Measurements from ENCODE around the gene HSPA4L. TPM values are rescaled to one million over a fixed set of nuclear protein-coding genes. Genes with fewer than 3 reads are reported as not detected.
A peak's percentile ranks its signal among the peaks of the same experiment; 100 is the strongest.

Gene HSPA4L
- total and polyA plus RNA-seq, 10 of the 15 experiments (the other 5 are each of a cell fraction or from before 2014, with no cell fraction given) = 8.6 to 40.5 (median 21.4) TPM

- no peak for FAIRE-seq
- WGBS (ENCODE audit: insufficient coverage, insufficient replicate concordance, low lambda C conversion rate, missing lambda C conversion rate) = 70% methylated on average over 10 of the region's 10 CpGs
- Histone ChIP-seq H3K9ac (ENCODE audit: control insufficient read depth, insufficient read depth, low read length) (no peak overlapping the region), H4K20me1 (ENCODE audit: control insufficient read depth, insufficient read depth) (no peaks in the 10 kb centered on the region), H3K9me3 (replicated peaks; ENCODE audit: control insufficient read depth, insufficient read depth, low read length) (no peaks in the 10 kb centered on the region), H3K27me3 (replicated peaks in 1 of 2; ENCODE audit: control insufficient read depth in 2 of 2, insufficient read depth in 2 of 2, low read length in 1 of 2) (no peaks in the 10 kb centered on the region; a peak in 1 of 4 replicates), H3K4me2 (ENCODE audit: control insufficient read depth, insufficient read depth) (no peak overlapping the region), H2AFZ (ENCODE audit: control insufficient read depth, low read depth, low read length) (no peak overlapping the region), H3K27ac (ENCODE audit: control insufficient read depth, insufficient read depth) (no peak overlapping the region), H3K4me1 (ENCODE audit: control insufficient read depth, insufficient read depth, low read length) (no peaks in the 10 kb centered on the region), H3K36me3 (ENCODE audit: control insufficient read depth in 2 of 2, insufficient read depth in 2 of 2, low read length in 1 of 2) (no peaks in the 10 kb centered on the region), H3K79me2 (ENCODE audit: control insufficient read depth, insufficient read depth, low read length) (no peaks in the 10 kb centered on the region), H3K4me3 (no peak overlapping the region)
- no peak for ATAC-seq
- in situ Hi-C loops (cut with MboI) (no loop called here), intact Hi-C loops (cut with micrococcal nuclease; ENCODE audit: unreplicated experiment) (no loop called here)
- ChIA-PET RAD21 (ENCODE audit: unreplicated experiment) (no interaction called here), CTCF (interaction anchor here (3.6 kb wide), 1 partner anchor 40 kb away, joined by 14 read pairs; no protein-coding TSS in a partner anchor), SMC1A (ENCODE audit: uncharacterized antibody, unreplicated experiment) (interaction anchor here (0.6 to 1.3 kb wide), 3 partner anchors 43 to 55 kb away, joined by 3 to 4 read pairs (median 3); no protein-coding TSS in a partner anchor), POLR2A (no interaction called here)
- DNase-seq (ENCODE audit: low read depth, low spot score) = no peak
- peak; percentile 91 for TF ChIP-seq ZBTB33 (IDR thresholded peaks at IDR 0.05)
- no peak for TF ChIP-seq DPF2 (IDR thresholded peaks at IDR 0.05)
- BruUV-seq (replicated peaks) = no TSS peak
Observed at GRCh38 chr4:127772769-127773671, 9.1 kb upstream of the HSPA4L start.

- peak; percentile 47 for TF ChIP-seq RUNX3 (IDR thresholded peaks at IDR 0.05; ENCODE audit: low read length)
- TF ChIP-seq NR2F1 (conservative IDR thresholded peaks at IDR 0.05) = no peak
- no peak for TF ChIP-seq CHD1 (IDR thresholded peaks at IDR 0.05; ENCODE audit: low read depth, low read length)
- peak; percentile 51; the same call in 1 of the 2 replicates for TF ChIP-seq IKZF1 (conservative IDR thresholded peaks at IDR 0.05)
- TF ChIP-seq DPF2 (IDR thresholded peaks at IDR 0.05) = 0 out of 2 replicates have a peak, but pooled peaks have one; percentile 22
- TF ChIP-seq ZNF207 (IDR thresholded peaks at IDR 0.05; ENCODE audit: borderline replicate concordance) = no peak
- TF ChIP-seq SRF (IDR thresholded peaks at IDR 0.05; ENCODE audit: low read depth in 2 of 2, low read length in 2 of 2) = no peak
- RAD21 ChIA-PET (ENCODE audit: unreplicated experiment) = interaction anchor here (0.7 kb wide), 1 partner anchor 52 kb away, joined by 3 read pairs; no protein-coding TSS in a partner anchor
- Histone ChIP-seq H2AFZ (ENCODE audit: control insufficient read depth, low read depth, low read length) (no peak overlapping the region), H3K9me3 (replicated peaks; ENCODE audit: control insufficient read depth, insufficient read depth, low read length) (no peaks in the 10 kb centered on the region), H3K27ac (ENCODE audit: control insufficient read depth, insufficient read depth) (no peak overlapping the region), H3K4me3 (no peak overlapping the region), H3K36me3 (ENCODE audit: control insufficient read depth in 2 of 2, insufficient read depth in 2 of 2, low read length in 1 of 2) (no peaks in the 10 kb centered on the region), H3K79me2 (ENCODE audit: control insufficient read depth, insufficient read depth, low read length) (no peaks in the 10 kb centered on the region), H3K27me3 (replicated peaks in 1 of 2; ENCODE audit: control insufficient read depth in 2 of 2, insufficient read depth in 2 of 2, low read length in 1 of 2) (no peaks in the 10 kb centered on the region), H3K9ac (ENCODE audit: control insufficient read depth, insufficient read depth, low read length) (no peak overlapping the region), H3K4me1 (ENCODE audit: control insufficient read depth, insufficient read depth, low read length) (peaks cover 6% of the 10 kb centered on the region; the same call in 1 of the 2 replicates), H3K4me2 (ENCODE audit: control insufficient read depth, insufficient read depth) (no peak overlapping the region), H4K20me1 (ENCODE audit: control insufficient read depth, insufficient read depth) (no peaks in the 10 kb centered on the region)
- POLR2A ChIA-PET = interaction anchor here (0.7 to 1.4 kb wide), 4 partner anchors 27 to 190 kb away, joined by 3 to 5 read pairs (median 4); partner anchors contain the start of genes ABHD18, MFSD8 and PLK4
- ATAC-seq (peak; percentile 51), FAIRE-seq (no peak), DNase-seq (ENCODE audit: low read depth, low spot score) (no peak)
- CTCF ChIA-PET = interaction anchor here (0.6 to 3.6 kb wide), 7 partner anchors 10 to 142 kb away, joined by 3 to 14 read pairs (median 4); no protein-coding TSS in a partner anchor
- in situ Hi-C loops (cut with MboI) = no loop called here
- 75% methylated on average over 4 of the region's 4 CpGs for whole genome bisulfite sequencing (ENCODE audit: insufficient coverage, insufficient replicate concordance, low lambda C conversion rate, missing lambda C conversion rate)
- BruUV-seq (replicated peaks) = no TSS peak
- intact Hi-C loops (cut with micrococcal nuclease; ENCODE audit: unreplicated experiment) = no loop called here
- SMC1A ChIA-PET (ENCODE audit: uncharacterized antibody, unreplicated experiment) = interaction anchor here (1.0 to 2.2 kb wide), 4 partner anchors 11 to 33 kb away, joined by 3 to 11 read pairs (median 6); no protein-coding TSS in a partner anchor
Observed at GRCh38 chr4:127775843-127776242, 6.3 kb upstream of the HSPA4L start.
